Spinal cord (tissue), 10 donors: ENCODE results near the gene CIT. TPM values are rescaled to one million over a fixed set of nuclear protein-coding genes. Genes with fewer than 3 reads are reported as not detected.

Experiments
- DNase-seq, 6 donors: peaks; one replicate each; pipeline versions ENCODE4 v3.0.0 to v3.0.0-alpha.2; 2013 to 2015; ENCODE audit warnings: low spot score in 6 of 6, low read depth in 4 of 6
- H3K27ac ChIP-seq: one replicate; pipeline ENCODE4 v1.5.1; 2013; ENCODE audit warnings: low read depth, low read length, control low read depth
- H3K27me3 ChIP-seq: one replicate; pipeline ENCODE4 v1.6.1; 2013; ENCODE audit warnings: low read length; ENCODE audit not compliant: control insufficient read depth, insufficient read depth
- H3K36me3 ChIP-seq: one replicate; pipeline ENCODE4 v1.6.1; 2013; ENCODE audit warnings: low read length; ENCODE audit not compliant: control insufficient read depth, insufficient read depth
- H3K4me1 ChIP-seq: one replicate; pipeline ENCODE4 v1.6.1; 2013; ENCODE audit warnings: low read length; ENCODE audit not compliant: control insufficient read depth, insufficient read depth
- H3K4me3 ChIP-seq: one replicate; pipeline ENCODE4 v1.5.1; 2013; ENCODE audit warnings: low read depth, low read length, control low read depth
- H3K9me3 ChIP-seq: one replicate; pipeline ENCODE4 v1.6.1; 2013; ENCODE audit warnings: low read length; ENCODE audit not compliant: control insufficient read depth, insufficient read depth
- WGBS: methylation state at CpG from one replicate; pipeline ENCODE4 v1.1.5; 2013; ENCODE audit warnings: missing lambda C conversion rate; ENCODE audit not compliant: insufficient coverage; 5-methylcytosine and 5-hydroxymethylcytosine counted together
- polyA plus RNA-seq, 2 donors: library from polyadenylated mRNA; unstranded; fragments of 120-200 nt; gene quantifications; one replicate each; pipeline ENCODE4 v1.2.1, GENCODE V29; 2013; ENCODE audit not compliant: insufficient read length in 2 of 2
- total RNA-seq, 2 donors: library from RNA; depleted of rRNA in 1 of 2; stranded (reverse); fragments of 120-200 nt in 1 of 2; fragments of >200 nt in 1 of 2; gene quantifications; one replicate each; pipeline versions ENCODE4 v1.2.3 to v1.2.4, GENCODE V29; 2013 to 2014
- donor health status: healthy.

The CIT gene
- total and polyA plus RNA-seq, 4 donors: 28.5 to 54.5 (median 45.8) TPM

GRCh38 chr12:119681111-119681510 is 196.0 kb downstream of the CIT start:
- Histone ChIP-seq H3K27me3 (no peaks in the 10 kb centered on the region), H3K4me3 (no peak overlapping the region), H3K36me3 (peaks cover 50% of the 10 kb centered on the region), H3K9me3 (no peaks in the 10 kb centered on the region), H3K27ac (no peak overlapping the region), H3K4me1 (no peaks in the 10 kb centered on the region)
- no peak for DNase-seq
- 87% methylated on average over 4 of the region's 8 CpGs for WGBS

GRCh38 chr12:119679490-119679889 is 197.6 kb downstream of the CIT start:
- Histone ChIP-seq H3K27me3 (no peaks in the 10 kb centered on the region), H3K27ac (no peak overlapping the region), H3K9me3 (no peaks in the 10 kb centered on the region), H3K4me1 (no peaks in the 10 kb centered on the region), H3K36me3 (peaks cover 63% of the 10 kb centered on the region), H3K4me3 (no peak overlapping the region)
- no peak for DNase-seq
- WGBS: 87% methylated on average over 10 of the region's 10 CpGs

- Histone ChIP-seq H3K9me3 (no peaks in the 10 kb centered on the region), H3K27me3 (no peaks in the 10 kb centered on the region), H3K4me3 (no peak overlapping the region), H3K36me3 (peaks cover 67% of the 10 kb centered on the region), H3K27ac (no peak overlapping the region), H3K4me1 (no peaks in the 10 kb centered on the region)
- DNase-seq: no peak
- WGBS: 100% methylated on average over 3 of the region's 5 CpGs
These were observed 198.0 kb downstream of the CIT start for GRCh38 chr12:119679081-119679480.

- peaks cover 72% of the 10 kb centered on the region for H3K36me3 ChIP-seq
- H3K4me1 ChIP-seq: no peaks in the 10 kb centered on the region
- H3K9me3 ChIP-seq: no peaks in the 10 kb centered on the region
- H3K27ac ChIP-seq: no peak overlapping the region
- peak in 1 of 6 donors; percentile 24 for DNase-seq
- no peak overlapping the region for H3K4me3 ChIP-seq
- 90% methylated on average over 3 of the region's 7 CpGs for WGBS
- no peaks in the 10 kb centered on the region for H3K27me3 ChIP-seq
These were observed 198.7 kb downstream of the CIT start for GRCh38 chr12:119678459-119678858.

GRCh38 chr12:119676573-119676972 is 200.5 kb downstream of the CIT start:
- Histone ChIP-seq H3K4me3 (no peak overlapping the region), H3K4me1 (no peaks in the 10 kb centered on the region), H3K36me3 (peaks cover 80% of the 10 kb centered on the region), H3K9me3 (no peaks in the 10 kb centered on the region), H3K27me3 (no peaks in the 10 kb centered on the region), H3K27ac (no peak overlapping the region)
- 88% methylated on average over 13 of the region's 13 CpGs for WGBS
- no peak for DNase-seq

GRCh38 chr12:119676022-119676421 is 201.1 kb downstream of the CIT start:
- 100% methylated on average over 3 of the region's 9 CpGs for whole genome bisulfite sequencing
- Histone ChIP-seq H3K27ac (no peak overlapping the region), H3K4me1 (no peaks in the 10 kb centered on the region), H3K9me3 (no peaks in the 10 kb centered on the region), H3K27me3 (no peaks in the 10 kb centered on the region), H3K36me3 (peaks cover 74% of the 10 kb centered on the region), H3K4me3 (no peak overlapping the region)
- no peak for DNase-seq

GRCh38 chr12:119674560-119674959 is 202.6 kb downstream of the CIT start:
- Histone ChIP-seq H3K4me3 (no peak overlapping the region), H3K36me3 (peaks cover 62% of the 10 kb centered on the region), H3K27ac (no peak overlapping the region), H3K4me1 (peaks cover 2% of the 10 kb centered on the region), H3K9me3 (no peaks in the 10 kb centered on the region), H3K27me3 (no peaks in the 10 kb centered on the region)
- 94% methylated on average over 2 of the region's 4 CpGs for WGBS
- DNase-seq: no peak

GRCh38 chr12:119673634-119674033 is 203.5 kb downstream of the CIT start:
- Histone ChIP-seq H3K27me3 (no peaks in the 10 kb centered on the region), H3K9me3 (no peaks in the 10 kb centered on the region), H3K4me3 (no peak overlapping the region), H3K27ac (no peak overlapping the region), H3K36me3 (peaks cover 58% of the 10 kb centered on the region), H3K4me1 (peaks cover 9% of the 10 kb centered on the region)
- WGBS: 97% methylated on average over 7 of the region's 7 CpGs
- DNase-seq: no peak

GRCh38 chr12:119672194-119672593 is 204.9 kb downstream of the CIT start:
- WGBS: 100% methylated on average over 2 of the region's 8 CpGs
- Histone ChIP-seq H3K36me3 (peaks cover 50% of the 10 kb centered on the region), H3K27me3 (no peaks in the 10 kb centered on the region), H3K27ac (no peak overlapping the region), H3K9me3 (no peaks in the 10 kb centered on the region), H3K4me3 (no peak overlapping the region), H3K4me1 (peaks cover 9% of the 10 kb centered on the region)
- DNase-seq: no peak

GRCh38 chr12:119671070-119671469 is 206.1 kb downstream of the CIT start:
- no peaks in the 10 kb centered on the region for H3K9me3 ChIP-seq
- no peaks in the 10 kb centered on the region for H3K27me3 ChIP-seq
- no peak overlapping the region for H3K27ac ChIP-seq
- 100% methylated on average over 2 of the region's 3 CpGs for WGBS
- no peak overlapping the region for H3K4me3 ChIP-seq
- no peak for DNase-seq
- H3K36me3 ChIP-seq: peaks cover 40% of the 10 kb centered on the region
- peaks cover 9% of the 10 kb centered on the region for H3K4me1 ChIP-seq
